ENCODE data around the gene PHF20.

- TF ChIP-seq POLR2A (IDR thresholded peaks at IDR 0.05), result no peak
- TF ChIP-seq CTCF (IDR thresholded peaks at IDR 0.05), result no peak
- no peak for TF ChIP-seq POLR2AphosphoS5 (IDR thresholded peaks at IDR 0.05)
Observed at GRCh38 chr20:35730583-35731468, 41.0 kb upstream of the PHF20 start.

Data from breast epithelium (tissue), 3 donors.